Measurements from ENCODE around the gene PRAME. TPM values are rescaled to one million over a fixed set of nuclear protein-coding genes. Genes with fewer than 3 reads are reported as not detected.

Gene PRAME
- total and polyA plus RNA-seq, 10 donors = 0.04 to 0.24 (median 0.12) TPM; not detected in 6

GRCh38 chr22:22553141-22553540, 5.9 kb downstream of the PRAME start:
- H3K27ac ChIP-seq = no peak overlapping the region
- intact Hi-C loops (cut with DNase I; ENCODE audit: low total_unique reads) = no loop called here
- TF ChIP-seq POLR2AphosphoS5 (IDR thresholded peaks at IDR 0.05) (no peak), POLR2A (IDR thresholded peaks at IDR 0.05) (no peak), CTCF (IDR thresholded peaks at IDR 0.05 in 8 of 11, conservative IDR thresholded peaks at IDR 0.05 in 3 of 11) (no peak)
- H3K36me3 ChIP-seq = no peaks in the 10 kb centered on the region
- no peak for DNase-seq
- no peaks in the 10 kb centered on the region for H3K4me1 ChIP-seq
- no peak overlapping the region for H3K4me3 ChIP-seq
- WGBS, 5 donors = 76 to 100% (median 89%) methylated on average over 1 of the region's 1 CpG
- H3K27me3 ChIP-seq (replicated peaks in 1 of 7) = no peaks in the 10 kb centered on the region
- H3K9me3 ChIP-seq = no peaks in the 10 kb centered on the region

- intact Hi-C loops (cut with DNase I; ENCODE audit: low total_unique reads) = no loop called here
- TF ChIP-seq POLR2AphosphoS5 (IDR thresholded peaks at IDR 0.05) = no peak
- no peak for TF ChIP-seq POLR2A (IDR thresholded peaks at IDR 0.05)
- no peak for TF ChIP-seq CTCF (IDR thresholded peaks at IDR 0.05 in 8 of 11, conservative IDR thresholded peaks at IDR 0.05 in 3 of 11)
- no peaks in the 10 kb centered on the region for H3K9me3 ChIP-seq
- no peak overlapping the region for H3K4me3 ChIP-seq
- 67 to 78% (median 68%) methylated on average over 4 of the region's 4 CpGs for WGBS, 5 donors
- peaks cover 0 to 3% (median 0%) of the 10 kb centered on the region in 7 donors for H3K27me3 ChIP-seq (replicated peaks in 1 of 7)
- no peak for DNase-seq
- H3K4me1 ChIP-seq = no peaks in the 10 kb centered on the region
- no peaks in the 10 kb centered on the region for H3K36me3 ChIP-seq
- no peak overlapping the region for H3K27ac ChIP-seq
Observed at GRCh38 chr22:22552630-22553029, 6.4 kb downstream of the PRAME start.

- no peaks in the 10 kb centered on the region for H3K36me3 ChIP-seq
- H3K27me3 ChIP-seq (replicated peaks in 1 of 7) = peaks cover 0 to 3% (median 0%) of the 10 kb centered on the region in 7 donors
- intact Hi-C loops (cut with DNase I; ENCODE audit: low total_unique reads) = no loop called here
- no peaks in the 10 kb centered on the region for H3K4me1 ChIP-seq
- no peak overlapping the region for H3K4me3 ChIP-seq
- no peaks in the 10 kb centered on the region for H3K9me3 ChIP-seq
- WGBS, 5 donors = 82 to 90% (median 88%) methylated on average over 4 to 8 of the region's 8 CpGs
- TF ChIP-seq CTCF (IDR thresholded peaks at IDR 0.05 in 8 of 11, conservative IDR thresholded peaks at IDR 0.05 in 3 of 11) (no peak), POLR2AphosphoS5 (IDR thresholded peaks at IDR 0.05) (no peak), POLR2A (IDR thresholded peaks at IDR 0.05) (no peak)
- DNase-seq = no peak
- no peak overlapping the region for H3K27ac ChIP-seq
Observed at GRCh38 chr22:22550789-22551434, 8.2 kb downstream of the PRAME start.

- Histone ChIP-seq H3K4me1 (no peaks in the 10 kb centered on the region), H3K36me3 (no peaks in the 10 kb centered on the region), H3K9me3 (no peaks in the 10 kb centered on the region), H3K4me3 (no peak overlapping the region), H3K27ac (no peak overlapping the region), H3K27me3 (replicated peaks in 1 of 7) (peaks cover 0 to 3% (median 0%) of the 10 kb centered on the region in 7 donors)
- intact Hi-C loops (cut with DNase I; ENCODE audit: low total_unique reads) = no loop called here
- TF ChIP-seq POLR2AphosphoS5 (IDR thresholded peaks at IDR 0.05) = no peak
- no peak for TF ChIP-seq CTCF (IDR thresholded peaks at IDR 0.05 in 8 of 11, conservative IDR thresholded peaks at IDR 0.05 in 3 of 11)
- no peak for TF ChIP-seq POLR2A (IDR thresholded peaks at IDR 0.05)
- no peak for DNase-seq
- WGBS, 5 donors = 68 to 86% (median 80%) methylated on average over 1 of the region's 1 CpG
Observed at GRCh38 chr22:22548910-22549309, 10.2 kb downstream of the PRAME start.
